GM18502 (cell line): Measurements from ENCODE around the gene AK8.
"Not testable (repeated sequence)": the region's sequence is repeated elsewhere in the genome, so short reads cannot be mapped to it uniquely, and the experiment has no call there.

ENCODE experiments used
- ATAC-seq: cut with Tn5 transposase; IDR thresholded peaks from one replicate; pipeline ENCODE4 v1.9.1; 2021; ENCODE audit warnings: mild to moderate bottlenecking; ENCODE audit not compliant: unreplicated experiment, poor library complexity

AK8 gene

DNA sequence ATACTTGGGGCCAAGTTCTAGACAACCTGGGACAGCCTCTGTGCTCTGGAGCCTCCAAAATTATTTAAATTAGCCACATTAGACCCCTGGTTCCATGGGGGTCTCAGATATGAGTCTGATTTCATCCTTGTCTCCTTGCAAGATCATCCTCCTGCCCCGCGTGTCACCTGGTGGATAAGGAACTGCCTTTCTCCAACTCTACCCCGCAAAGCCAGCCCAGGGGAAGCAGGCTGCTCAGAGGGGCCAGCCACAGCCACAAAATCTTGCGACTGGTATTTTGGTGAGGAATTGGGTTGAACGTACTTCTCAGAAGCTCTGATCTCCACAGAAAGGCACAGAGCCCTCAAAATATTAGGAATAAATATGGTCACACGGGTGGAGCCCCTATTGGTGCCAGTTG lies 101.2 kb downstream of the AK8 start:
- no peak for ATAC-seq

DNA sequence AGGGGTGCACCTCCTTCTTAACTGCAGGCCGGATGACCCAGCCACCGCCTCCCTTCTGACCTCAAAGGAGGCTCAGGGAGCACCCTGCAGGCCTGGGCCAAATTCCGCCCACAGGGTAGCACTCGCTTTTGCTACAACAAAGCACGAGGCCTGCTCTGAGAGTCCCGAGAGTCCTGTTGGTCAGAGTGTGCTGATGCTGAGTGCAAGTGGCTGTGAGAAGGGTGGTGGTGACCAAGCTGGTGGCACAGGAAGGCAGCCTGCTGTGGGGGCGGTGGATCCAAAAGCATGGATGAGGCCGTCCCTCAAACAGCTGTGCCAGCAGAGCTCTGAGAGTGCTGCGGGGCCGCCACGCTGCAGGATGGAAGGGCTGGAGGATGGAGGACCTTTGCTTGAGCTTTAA lies 101.8 kb downstream of the AK8 start:
- no peak for ATAC-seq

DNA sequence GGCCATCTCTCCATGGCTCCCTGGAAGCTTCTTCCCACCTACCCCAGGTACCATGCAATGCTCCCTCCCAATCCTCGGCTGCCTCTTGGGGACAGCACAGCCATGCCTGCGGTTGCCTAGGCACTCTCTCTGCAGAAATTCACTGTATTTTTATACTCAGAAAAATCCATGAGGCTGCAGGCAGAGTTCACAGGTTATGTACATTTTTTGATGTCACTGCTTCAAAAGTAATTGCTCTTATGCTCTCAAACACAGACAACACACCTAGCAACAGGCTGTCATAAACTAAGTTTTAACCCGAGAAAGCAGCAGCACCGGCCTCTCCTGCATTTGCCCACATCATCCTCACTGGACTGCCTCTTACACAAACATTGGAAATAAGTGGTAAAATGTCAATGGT lies 102.4 kb downstream of the AK8 start:
- ATAC-seq = no peak

DNA sequence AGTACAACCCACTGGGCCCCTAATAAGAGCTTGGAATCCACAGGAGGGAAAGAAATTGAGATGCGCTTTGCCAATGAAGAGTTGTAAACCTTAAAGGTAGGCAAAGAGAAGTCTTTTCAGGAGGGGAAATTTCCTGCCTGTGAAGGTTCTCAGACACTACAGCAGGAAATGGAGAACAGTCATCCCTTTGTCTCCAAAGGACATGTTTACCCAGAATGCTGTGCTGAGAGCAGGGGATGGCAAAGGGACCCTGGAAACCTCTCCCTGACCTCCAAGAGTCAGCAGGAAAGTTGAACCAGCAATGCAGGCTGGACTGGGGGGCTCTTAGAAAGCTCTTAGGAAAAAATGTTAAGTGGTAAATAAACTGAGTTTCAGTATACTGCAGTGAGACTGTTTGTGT lies 103.2 kb downstream of the AK8 start:
- no peak for ATAC-seq

DNA sequence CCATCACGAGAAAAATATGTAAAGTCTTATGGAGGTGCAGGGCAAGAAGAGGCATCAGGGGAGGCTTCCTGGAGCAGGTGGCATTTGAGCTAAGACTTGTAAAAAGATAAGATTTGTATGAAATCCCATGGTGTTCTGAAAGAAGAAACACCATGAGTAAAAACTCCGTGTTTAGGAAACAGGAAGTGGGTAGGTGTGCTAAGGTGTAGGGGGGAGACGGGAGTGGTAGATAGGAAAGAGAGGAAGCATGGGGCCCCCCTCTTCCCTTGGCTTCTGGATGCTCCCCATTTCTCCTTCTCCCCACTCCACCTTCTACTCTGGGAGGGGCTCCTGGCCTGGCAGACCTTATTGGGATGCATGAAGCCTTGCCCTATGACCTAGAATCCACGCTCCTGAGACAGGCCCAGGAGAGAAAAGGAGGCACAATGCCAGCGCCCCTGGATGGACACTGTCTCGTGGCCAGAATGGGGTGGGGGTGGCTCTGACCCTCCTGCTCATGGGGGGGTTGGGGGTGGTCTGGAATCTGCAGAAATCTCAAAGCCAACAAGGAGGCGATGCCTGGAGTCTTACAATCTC lies 104.2 kb downstream of the AK8 start:
- ATAC-seq = no peak

DNA sequence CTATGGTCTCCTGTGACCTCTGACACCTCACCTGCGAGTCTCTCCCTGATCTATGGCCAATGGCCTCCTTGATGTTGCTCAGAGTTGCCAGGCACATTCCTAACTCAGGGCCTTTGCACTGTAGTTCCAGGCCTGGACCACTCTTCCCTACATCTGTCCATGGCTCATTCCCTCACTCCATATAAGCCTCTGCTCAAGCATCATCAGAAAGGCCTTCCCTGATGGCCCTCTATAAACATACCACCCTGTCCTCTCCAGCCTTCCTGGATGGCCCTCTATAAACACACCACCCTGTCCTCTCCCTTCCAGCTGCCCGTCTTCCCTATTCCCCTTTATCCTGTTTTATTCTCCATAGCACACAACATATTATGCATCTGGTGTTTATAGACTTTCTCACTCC lies 105.0 kb downstream of the AK8 start:
- no peak for ATAC-seq

DNA sequence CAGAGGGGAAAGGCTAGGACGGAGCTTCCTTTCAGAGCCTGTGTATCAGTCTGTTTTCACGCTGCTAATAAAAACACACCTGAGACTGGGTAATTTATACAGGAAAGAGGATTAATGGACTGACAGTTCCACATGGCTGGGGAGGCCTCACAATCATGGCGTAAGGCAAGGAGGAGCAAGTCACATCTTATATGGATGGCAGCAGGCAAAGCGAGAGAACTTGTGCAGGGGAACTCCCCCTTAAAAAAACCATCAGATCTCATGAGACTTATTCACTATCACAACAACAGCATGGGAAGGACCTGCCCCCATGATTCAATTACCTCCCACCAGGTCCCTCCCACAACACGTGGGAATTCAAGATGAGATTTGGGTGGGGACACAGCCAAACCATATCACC lies 106.3 kb downstream of the AK8 start:
- not testable (repeated sequence) for ATAC-seq

DNA sequence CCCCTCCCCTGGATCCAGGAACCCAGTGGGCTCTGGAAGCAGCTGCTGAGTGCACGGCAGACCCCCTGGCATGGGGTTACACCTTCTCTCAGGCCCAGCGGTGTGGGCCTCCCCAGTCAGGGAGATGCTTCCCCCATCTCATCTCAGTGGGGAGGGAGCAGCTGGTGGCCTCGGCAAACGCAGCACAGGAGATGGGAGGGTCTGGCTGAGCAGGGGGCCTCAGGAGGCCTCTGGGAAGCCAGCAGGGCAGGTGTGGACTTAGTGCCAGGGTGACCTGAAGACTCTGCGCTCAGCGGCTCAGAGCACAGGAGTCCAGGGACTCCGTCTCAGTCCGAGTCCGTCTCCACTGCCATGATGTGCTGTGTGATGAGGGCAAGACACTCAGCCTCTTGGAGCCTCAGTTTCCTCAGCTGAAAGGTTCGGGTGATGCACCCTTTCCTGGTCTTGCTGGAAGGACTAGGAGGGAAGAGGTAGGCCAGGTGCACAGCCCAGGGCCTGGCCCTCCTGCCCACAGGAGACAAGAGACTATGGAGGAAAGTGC lies 107.2 kb downstream of the AK8 start:
- no peak for ATAC-seq

DNA sequence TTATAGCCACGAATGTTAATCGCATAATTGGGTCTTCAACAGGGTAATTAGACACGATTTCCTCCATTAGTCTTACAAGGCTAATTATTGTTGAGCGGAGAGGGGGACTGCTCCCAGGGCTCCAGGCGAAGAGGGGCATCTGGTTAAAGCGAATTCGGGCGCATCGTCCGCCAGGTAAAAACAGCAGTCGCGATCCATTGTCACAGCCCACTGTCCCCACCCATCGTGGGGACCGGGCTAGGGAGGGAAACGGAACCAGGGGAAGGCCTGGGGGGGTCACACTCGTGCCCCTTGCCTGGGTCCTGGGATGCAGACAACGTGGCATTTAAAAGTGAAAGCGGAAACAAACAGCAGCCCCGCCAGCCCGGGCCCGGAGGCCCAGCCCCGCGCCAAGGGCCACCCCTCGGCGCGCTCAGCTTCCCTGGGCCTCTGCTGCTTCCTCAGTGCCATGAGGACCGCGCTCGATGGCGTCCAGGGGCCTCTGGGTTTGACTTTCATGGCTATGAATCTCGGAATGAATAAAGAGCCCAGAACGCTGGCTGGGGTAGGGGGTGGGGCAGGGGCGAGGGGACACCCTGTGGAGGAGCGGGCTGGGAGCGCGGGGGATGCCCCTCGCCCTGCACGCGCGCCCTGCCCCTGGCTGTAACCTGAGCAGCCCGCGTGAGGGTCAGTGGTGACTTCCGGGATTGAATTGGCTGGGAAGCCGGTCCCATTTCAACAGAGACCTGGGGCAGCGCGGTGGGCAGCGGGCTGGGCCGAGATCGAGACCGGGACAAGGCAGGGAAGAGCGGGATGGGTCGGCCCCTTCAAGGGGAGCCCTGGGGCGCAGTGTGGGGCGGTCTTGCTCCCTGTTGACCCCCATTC lies 107.9 kb downstream of the AK8 start:
- ATAC-seq = peak; percentile 61

DNA sequence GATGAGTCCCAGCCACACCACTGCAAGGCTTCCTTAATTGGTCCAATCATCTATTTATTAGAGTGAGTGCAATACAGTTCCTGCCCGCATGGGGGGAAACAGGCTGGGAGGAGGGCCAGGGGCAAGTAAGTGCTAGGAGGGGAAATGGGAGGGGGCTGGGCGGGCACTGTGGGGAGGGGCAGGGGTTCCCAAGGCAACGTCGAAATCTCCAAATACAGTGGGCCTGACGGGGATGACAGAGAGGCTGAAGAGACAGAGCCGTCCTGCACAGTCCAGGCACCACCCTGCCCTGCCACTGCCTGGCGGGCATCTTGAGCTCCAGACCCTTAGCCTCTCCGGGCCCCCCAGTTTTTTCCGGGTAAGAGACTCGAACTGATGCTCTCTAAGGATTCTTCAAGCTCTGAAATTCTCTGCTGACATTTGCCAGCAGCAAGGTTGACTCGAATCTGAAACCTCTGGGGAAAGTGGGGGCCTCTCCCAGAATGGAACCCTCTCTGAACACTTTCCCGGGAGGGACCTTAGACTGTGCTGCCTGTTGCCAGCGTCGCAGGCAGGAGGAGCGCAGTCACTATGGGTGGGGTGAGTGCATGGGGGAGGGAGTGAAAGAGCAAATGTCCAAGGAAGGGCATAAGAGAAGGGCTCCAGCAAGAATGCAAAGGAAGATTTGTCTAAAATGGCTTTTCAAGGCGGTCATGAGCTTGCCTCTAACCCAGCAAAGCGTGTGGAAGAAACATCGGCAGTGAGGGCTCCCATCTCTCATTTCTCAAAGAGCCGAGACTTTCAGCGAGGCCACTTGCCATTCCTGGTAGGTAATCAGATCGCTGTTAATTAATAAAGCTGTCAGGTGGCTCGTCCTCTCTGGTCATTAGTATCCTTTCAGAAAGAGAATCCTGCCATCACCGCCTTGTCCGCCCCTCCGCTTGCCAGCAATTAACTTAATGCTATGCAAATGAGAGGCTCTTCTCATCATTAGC lies 108.9 kb downstream of the AK8 start:
- ATAC-seq = peak; percentile 52

DNA sequence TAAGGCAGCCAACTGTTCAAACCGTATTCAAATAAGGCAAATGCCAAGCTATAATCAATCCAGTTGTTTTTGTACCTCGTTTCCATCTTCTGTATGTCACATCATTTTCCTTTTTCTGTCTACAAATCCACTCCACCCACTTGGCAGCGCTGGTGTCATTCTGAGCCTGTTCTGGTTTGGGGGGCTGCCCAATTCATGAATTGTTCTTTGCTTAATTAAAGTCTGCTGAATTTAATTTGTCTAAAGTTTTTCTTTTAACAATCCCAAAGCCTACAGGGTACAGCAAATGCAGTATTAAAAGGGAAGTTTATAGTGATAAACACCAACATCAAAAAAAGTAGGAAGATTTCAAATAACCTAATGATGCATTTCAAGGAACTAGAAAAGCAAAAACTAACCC lies 114.5 kb downstream of the AK8 start:
- no peak for ATAC-seq

DNA sequence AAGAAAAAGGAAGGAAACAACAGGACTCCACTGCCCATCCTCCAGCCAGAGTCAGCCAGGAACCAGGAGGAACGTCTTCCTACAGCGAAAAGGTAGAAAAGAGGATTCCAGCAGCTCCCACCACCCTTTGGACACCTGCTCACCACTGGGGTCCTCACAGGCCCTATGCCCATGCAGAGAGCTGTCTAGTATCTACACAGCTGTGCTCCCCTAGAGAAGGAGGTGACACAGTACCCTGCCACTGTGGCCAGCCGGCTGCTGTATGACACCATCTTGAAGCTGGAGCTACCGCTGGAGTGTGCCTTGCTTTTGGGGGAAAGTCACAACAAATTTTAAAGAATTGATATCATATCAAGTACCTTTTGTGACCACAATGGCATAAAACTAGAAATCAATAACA lies 115.2 kb downstream of the AK8 start:
- no peak for ATAC-seq

DNA sequence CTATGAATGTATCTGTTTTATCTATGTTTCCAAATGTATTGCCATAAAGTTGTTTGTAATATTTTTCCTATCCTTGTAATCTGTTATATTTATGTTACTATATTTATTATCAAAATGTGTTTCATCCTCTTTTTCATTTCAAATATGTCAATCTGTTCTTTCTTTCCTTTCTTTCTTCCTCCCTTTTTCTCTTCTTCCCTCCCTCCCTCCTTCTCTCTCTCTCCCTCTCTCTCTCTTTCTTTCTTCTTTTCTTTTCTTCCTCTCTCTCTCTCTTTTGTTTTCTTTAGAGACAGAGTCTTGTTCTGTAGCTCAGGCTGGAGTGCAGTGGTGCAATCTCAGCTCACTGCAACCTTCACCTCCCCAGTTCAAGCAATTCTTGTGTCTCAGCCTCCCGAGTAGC lies 116.5 kb downstream of the AK8 start:
- no peak for ATAC-seq

DNA sequence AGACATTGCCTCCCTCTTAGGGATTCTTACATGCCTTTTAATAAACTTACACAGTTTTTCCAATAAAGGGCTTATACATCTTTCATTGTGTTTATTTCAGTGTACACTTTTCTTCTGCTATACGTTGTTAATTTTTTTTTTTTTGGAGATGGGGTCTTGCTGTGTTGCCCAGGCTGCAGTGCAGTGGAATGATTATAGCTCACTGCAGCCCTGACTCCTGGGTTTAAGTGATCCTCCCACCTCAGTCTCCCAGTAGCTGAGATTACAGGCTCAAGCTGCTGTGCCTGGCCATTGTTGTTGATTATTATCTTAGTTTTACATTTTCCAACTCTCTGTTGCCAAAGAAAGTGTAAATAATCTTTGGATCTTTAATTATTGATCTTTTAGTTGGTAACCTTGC lies 118.0 kb downstream of the AK8 start:
- ATAC-seq = no peak

DNA sequence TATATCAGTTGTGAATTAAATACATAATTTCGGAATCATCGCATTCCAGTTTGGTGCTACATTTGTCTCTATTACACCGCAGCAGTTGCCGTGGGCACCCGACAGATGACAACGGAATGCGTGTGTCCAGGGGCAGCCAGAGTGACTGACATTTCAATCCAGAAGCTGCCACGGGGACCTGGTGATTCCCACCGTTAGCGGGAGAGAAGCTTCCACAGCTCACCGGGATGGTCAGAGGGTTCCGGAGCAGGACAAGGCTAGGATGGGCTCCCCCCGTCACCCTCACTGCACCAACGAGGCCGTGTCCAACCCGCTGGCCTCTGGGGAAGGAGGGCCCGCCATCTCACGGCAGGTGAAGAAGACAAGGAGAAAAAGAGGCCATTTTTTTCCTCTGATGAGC lies 121.1 kb downstream of the AK8 start:
- no peak for ATAC-seq

DNA sequence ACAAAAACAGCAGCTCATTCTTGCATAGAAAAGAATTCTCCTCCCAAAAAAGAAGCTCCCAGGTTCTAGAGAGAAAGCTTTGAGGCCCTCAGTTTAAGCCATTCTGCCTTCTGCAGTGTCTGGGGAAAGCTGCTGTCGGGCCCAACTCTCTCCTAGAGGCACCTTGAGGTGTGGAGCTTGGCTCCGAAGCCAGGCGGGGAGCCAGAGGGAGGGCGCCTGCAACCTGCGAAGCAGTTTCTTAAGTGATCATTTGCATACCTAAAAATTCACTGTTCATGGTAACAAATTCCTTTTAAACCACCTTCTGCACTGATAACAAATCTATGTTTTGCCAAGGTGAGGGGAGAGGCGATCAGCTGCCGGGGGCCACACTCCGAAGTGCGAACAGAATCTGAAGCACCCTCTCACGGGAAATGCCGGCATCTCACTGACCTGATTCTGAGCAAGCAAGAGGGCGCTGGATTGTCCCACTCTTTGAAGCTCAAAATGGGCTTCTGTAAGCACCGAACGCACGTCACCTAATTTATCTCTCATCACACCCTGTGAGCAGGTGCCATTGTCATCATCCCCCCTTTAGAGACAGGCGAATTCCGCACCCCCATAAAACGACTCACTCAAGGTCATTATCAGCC lies 121.8 kb downstream of the AK8 start:
- no peak for ATAC-seq

DNA sequence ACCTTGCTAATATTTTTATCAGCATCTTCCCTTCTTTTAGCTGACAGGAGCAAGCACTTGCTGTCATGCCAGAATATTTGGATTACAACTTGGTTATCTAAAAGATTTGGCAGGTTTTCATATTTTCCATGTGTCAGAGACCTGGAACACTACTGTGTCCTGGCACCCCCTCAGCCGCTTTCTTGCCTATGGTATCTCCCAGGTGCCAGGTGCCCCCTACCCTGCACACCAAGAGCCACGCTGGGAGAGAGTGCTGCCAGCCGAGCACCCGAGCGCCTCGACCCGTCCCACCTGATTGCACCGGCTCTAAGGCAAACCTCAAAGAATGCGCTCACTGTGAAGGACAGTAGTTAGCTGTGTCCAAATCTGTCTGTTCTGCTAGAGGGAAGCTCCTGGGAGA lies 123.0 kb downstream of the AK8 start:
- ATAC-seq = no peak

DNA sequence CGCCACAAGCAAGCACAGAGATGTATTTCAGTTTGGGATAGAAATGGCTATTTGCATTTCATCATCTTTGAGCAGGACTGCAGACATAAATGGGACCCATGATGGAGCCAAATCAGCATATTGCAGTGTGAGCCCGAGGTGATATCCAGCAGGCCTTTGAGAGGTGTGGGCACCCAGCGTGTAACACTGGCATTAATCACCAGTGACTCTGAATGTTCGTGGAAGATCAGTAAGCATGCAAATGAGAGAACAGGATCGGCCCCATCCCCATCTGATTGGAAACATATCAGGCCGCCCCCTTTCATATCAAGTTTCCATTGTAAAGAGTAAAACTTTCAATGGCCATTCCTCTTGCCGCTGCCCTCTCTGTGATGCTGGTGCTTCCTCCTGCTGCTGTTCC lies 123.8 kb downstream of the AK8 start:
- ATAC-seq = no peak

DNA sequence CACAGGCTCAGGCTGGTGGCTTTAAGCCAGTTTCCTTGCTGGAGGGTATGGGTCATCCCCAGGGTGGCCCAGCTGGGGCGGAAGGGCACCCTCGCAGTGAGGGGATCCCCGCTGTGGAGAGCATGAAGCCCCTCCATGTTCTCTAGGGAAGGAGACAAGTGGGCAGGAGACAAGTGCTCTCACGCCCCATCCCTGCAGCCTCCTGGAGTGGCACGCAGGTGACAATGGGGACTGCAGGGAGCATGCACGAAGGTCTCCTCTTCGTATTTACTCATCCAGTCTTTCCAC lies 124.5 kb downstream of the AK8 start:
- no peak for ATAC-seq

DNA sequence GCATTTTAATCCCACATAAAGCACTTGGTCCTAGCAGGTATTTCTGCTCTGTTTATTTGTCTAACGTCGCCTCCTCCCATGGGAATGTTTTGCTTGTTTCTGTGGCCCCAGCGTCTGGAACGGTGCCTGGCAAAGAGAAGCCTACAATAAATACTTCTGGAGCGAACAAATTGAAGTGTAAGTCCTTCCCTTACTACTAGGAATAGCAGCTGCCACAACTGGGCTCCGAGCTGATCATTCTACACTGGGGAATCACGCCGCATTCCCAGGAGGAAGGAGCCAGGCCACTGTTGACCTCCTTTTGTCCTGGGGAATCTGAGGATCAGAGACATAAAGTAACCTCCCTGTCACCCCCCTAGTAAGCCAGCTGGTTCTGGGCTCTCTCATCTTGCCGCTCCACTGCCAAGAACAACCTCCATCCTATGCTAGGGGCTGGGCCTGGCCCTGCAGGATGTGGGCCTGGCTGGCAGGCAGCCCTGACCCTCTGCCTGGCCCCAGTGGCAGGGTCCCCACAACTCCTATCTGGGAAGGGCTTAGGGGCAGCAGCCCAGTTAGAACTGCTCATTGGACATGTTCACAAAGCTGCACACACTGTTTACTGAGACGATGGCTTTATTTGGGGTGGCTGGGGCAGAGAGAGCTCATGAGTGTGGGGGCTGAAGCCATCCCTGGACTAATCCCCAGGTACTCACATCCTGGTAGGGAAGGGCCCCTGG lies 125.0 kb downstream of the AK8 start:
- ATAC-seq = no peak
